HEK293T (cell line): ENCODE data around the gene EDN2.

Experiments used
- ARNT ChIP-seq: fragments of 450-650 bp; IDR thresholded peaks from 2 replicates; pipeline ENCODE4 v1.6.1; 2017; ENCODE audit warnings: mild to moderate bottlenecking
- BHLHE40 ChIP-seq: fragments of 450-650 bp; IDR thresholded peaks from 2 replicates; pipeline ENCODE4 v1.6.1; 2016; ENCODE audit warnings: mild to moderate bottlenecking, moderate library complexity, borderline replicate concordance
- FOXK2 ChIP-seq: fragments of 450-650 bp; IDR thresholded peaks from 2 replicates; pipeline ENCODE4 v1.6.1; 2016; ENCODE audit warnings: mild to moderate bottlenecking
- FOXM1 ChIP-seq: fragments of 450-650 bp; IDR thresholded peaks from 2 replicates; pipeline ENCODE4 v1.6.1; 2017; ENCODE audit warnings: mild to moderate bottlenecking, borderline replicate concordance
- L3MBTL2 ChIP-seq: fragments of 450-650 bp; conservative IDR thresholded peaks from 2 replicates; pipeline ENCODE4 v1.6.1; 2016; ENCODE audit warnings: mild to moderate bottlenecking
- NFRKB ChIP-seq: fragments of 450-650 bp; IDR thresholded peaks from 2 replicates; pipeline ENCODE4 v1.6.1; 2016; ENCODE audit warnings: mild to moderate bottlenecking, moderate library complexity

DNA sequence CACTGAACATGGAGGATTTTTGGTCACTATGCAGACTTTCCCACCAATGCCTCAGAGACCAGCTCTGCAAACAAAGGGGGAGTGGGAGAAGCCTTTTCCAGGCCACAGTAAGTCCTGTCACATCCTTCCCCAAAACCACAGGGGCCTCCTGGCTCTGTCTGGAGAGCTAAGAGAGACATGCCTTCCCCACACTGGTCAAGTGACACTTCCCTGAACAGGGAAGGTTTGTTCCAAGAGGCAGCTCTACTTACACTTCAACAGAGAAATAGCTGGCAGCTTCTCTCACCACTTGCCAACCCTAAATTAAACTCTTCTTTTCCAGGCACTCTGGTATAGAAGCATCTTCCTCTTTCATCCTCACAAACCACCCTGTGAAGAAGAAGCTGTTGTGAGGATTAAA is 39.7 kb downstream of the EDN2 start:
- no peak for TF ChIP-seq FOXM1
- TF ChIP-seq BHLHE40: no peak
- no peak for TF ChIP-seq FOXK2
- no peak for TF ChIP-seq L3MBTL2
- no peak for TF ChIP-seq NFRKB
- no peak for TF ChIP-seq ARNT
